Activated T-helper 1 cell treated with anti-CD3 and anti-CD28 coated beads, Interleukin-12 subunit alpha, Interleukin-12 subunit beta, Interleukin-2, Interleukin-4 antibody, amounts not matched to agents 30 ng/mL and 10 ng/mL and 1 ng/mL, durations not matched to agents 14 hours and 24 hours and 36 hours (primary cell): ENCODE data around the gene SHISA8. TPM values are rescaled to one million over a fixed set of nuclear protein-coding genes. Genes with fewer than 3 reads are reported as not detected.
A peak's percentile ranks its signal among the peaks of the same experiment; 100 is the strongest.

Source experiments
- DNase-seq: peaks from one replicate; pipeline ENCODE4 v3.0.0; 2021; ENCODE audit warnings: low spot score
- H3K27ac Mint-ChIP-seq: one replicate; pipeline ENCODE4 v1.8.0; 2021; ENCODE audit warnings: mild to moderate bottlenecking, mixed read lengths
- H3K27me3 Mint-ChIP-seq: one replicate; pipeline ENCODE4 v1.8.0; 2022; ENCODE audit warnings: mild to moderate bottlenecking, moderate library complexity, mixed read lengths; ENCODE audit not compliant: insufficient read depth
- H3K36me3 Mint-ChIP-seq: one replicate; pipeline ENCODE4 v1.8.0; 2021; ENCODE audit warnings: low read depth, mixed read lengths
- H3K4me1 Mint-ChIP-seq: one replicate; pipeline ENCODE4 v1.8.0; 2021; ENCODE audit warnings: low read depth, mixed read lengths
- H3K4me3 Mint-ChIP-seq: one replicate; pipeline ENCODE4 v1.8.0; 2021; ENCODE audit warnings: mild to moderate bottlenecking, moderate library complexity, mixed read lengths
- H3K9me3 Mint-ChIP-seq: one replicate; pipeline ENCODE4 v1.8.0; 2021; ENCODE audit warnings: mixed read lengths
- intact Hi-C: fragments of 100-400 bp; cut with micrococcal nuclease; formaldehyde crosslinking; loops from one replicate; pipeline ENCODE4 v1.15.1; 2024
- total RNA-seq: library from RNA; stranded (reverse); gene quantifications from 2 replicates; pipeline ENCODE4 v1.2.3, GENCODE V29; 2022

The SHISA8 gene
- total RNA-seq, 1 donor from 2014 or later: 5.8 TPM

GRCh38 chr22:41907436-41908401 lies 7.2 kb downstream of the SHISA8 start:
- H3K36me3 Mint-ChIP-seq: peaks cover 23% of the 10 kb centered on the region
- no peaks in the 10 kb centered on the region for H3K9me3 Mint-ChIP-seq
- no peak overlapping the region for H3K4me3 Mint-ChIP-seq
- peaks cover 30% of the 10 kb centered on the region for H3K4me1 Mint-ChIP-seq
- no peak for DNase-seq
- H3K27me3 Mint-ChIP-seq: peaks cover 24% of the 10 kb centered on the region
- intact Hi-C loops: no loop called here
- H3K27ac Mint-ChIP-seq: peak overlapping the region; percentile 23

DNA sequence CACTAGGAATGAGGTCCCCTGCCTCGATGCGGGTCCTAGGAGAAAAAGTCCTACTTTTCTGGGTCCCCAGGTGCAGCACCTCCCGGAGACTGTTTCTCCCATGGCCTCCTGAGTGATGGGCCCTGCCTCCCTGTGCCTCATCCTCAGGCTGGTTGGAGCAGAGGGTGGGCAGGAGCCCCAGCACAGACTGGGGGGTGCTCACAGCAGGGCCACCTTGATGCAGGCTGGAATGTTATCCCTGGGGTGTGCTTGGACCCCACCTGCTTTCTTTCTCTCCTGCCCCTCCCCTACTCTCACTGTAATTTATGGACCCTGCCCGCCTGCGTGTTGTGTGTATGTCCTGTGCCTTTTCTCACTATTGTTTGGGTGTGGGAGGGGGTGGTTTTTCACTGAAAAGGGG lies 8.1 kb downstream of the SHISA8 start:
- Mint-ChIP-seq H3K9me3 (no peaks in the 10 kb centered on the region), H3K4me3 (no peak overlapping the region), H3K4me1 (peaks cover 26% of the 10 kb centered on the region), H3K36me3 (peaks cover 26% of the 10 kb centered on the region), H3K27me3 (peaks cover 15% of the 10 kb centered on the region), H3K27ac (no peak overlapping the region)
- DNase-seq: no peak
- intact Hi-C loops: no loop called here

DNA sequence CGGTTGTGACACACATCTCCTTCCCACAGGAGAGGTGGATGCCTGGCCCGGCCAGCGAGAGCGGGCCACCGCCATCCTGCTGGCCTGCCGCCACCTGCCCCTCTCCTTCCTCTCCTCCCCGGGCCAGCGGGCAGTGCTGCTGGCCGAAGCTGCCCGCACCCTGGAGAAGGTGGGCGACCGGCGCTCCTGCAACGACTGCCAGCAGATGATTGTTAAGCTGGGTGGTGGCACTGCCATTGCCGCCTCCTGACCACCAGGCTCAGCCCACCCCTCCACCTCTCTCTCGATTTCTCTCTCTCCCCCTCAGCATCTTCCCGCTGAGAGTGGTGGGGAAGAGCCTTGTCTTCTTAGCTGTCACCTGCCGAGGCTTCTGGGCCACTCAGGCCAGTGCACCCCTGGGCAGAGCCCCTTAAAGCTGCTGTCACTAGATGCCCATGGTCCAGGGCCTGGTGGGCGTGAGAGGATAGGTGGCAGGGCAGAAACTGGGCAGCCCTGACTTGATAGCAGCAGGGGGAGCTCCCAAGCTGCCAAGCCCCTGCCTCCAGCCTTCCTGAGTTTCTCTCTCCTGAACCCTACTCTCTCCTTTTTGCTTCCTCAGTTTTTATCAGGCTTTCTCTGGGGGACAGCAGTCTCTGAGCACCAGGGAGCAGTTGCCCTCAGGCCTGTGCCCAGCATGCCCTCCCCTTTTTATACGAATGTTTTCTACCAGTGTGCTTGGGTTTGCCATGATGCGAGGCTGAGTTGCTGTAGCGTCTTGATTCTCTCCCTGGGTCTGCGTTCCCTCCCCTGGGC lies 9.3 kb downstream of the SHISA8 start:
- peaks cover 33% of the 10 kb centered on the region for H3K36me3 Mint-ChIP-seq
- no peak overlapping the region for H3K4me3 Mint-ChIP-seq
- peaks cover 9% of the 10 kb centered on the region for H3K27me3 Mint-ChIP-seq
- intact Hi-C loops: no loop called here
- H3K4me1 Mint-ChIP-seq: peaks cover 26% of the 10 kb centered on the region
- H3K27ac Mint-ChIP-seq: no peak overlapping the region
- H3K9me3 Mint-ChIP-seq: no peaks in the 10 kb centered on the region
- no peak for DNase-seq

- DNase-seq: no peak
- H3K27me3 Mint-ChIP-seq: peaks cover 9% of the 10 kb centered on the region
- H3K36me3 Mint-ChIP-seq: peaks cover 37% of the 10 kb centered on the region
- H3K27ac Mint-ChIP-seq: no peak overlapping the region
- intact Hi-C loops: no loop called here
- no peak overlapping the region for H3K4me3 Mint-ChIP-seq
- no peaks in the 10 kb centered on the region for H3K9me3 Mint-ChIP-seq
- H3K4me1 Mint-ChIP-seq: peaks cover 26% of the 10 kb centered on the region
Measured at GRCh38 chr22:41904450-41905410, 10.1 kb downstream of the SHISA8 start.

DNA sequence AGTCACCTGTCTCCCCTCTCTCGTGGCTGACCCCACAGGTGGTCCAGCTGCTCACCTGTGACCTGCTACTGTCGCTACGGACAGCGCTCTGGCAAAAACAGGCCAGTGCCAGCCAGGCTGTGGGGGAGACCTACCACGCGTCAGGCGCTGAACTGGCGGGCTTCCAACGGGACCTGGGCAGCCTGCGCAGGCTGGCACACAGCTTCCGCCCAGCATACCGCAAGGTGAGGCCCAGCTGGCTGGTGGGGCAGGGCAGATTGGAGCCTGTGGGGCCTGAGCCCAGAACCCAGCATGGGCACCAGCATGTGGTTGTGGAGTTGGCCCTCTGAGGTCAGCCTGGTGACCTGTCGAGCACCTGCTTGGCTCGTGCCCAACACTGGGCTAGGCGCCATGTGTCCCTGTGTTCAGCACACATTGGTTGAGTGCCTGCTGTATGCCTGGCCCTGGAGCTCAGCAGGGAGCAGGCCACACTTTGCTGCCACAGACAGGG lies 11.9 kb downstream of the SHISA8 start:
- no peaks in the 10 kb centered on the region for H3K9me3 Mint-ChIP-seq

DNA sequence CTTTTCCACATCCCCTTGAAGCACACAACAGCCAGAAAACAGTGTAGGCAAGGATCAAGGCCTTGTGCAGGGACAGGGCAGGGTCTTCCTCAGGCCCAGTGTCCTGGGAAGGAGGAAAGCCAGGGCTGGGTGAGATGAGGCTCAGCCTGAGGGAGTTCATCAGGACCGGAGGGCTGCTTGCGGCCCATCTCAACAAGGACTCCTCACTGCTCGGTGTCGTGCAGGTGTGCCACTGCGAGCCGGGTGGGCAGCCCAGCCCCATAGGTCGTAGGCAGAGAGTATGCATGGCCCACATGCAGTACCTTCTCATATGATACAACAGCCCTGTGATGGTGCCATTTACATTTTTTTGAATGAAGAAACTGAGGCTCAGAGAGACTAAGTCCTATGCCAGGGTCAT lies 12.9 kb downstream of the SHISA8 start:
- Mint-ChIP-seq H3K4me1 (peaks cover 7% of the 10 kb centered on the region), H3K4me3 (no peak overlapping the region), H3K36me3 (peaks cover 47% of the 10 kb centered on the region), H3K27ac (no peak overlapping the region), H3K9me3 (no peaks in the 10 kb centered on the region), H3K27me3 (no peaks in the 10 kb centered on the region)
- DNase-seq: no peak
- intact Hi-C loops: no loop called here

More for the DNA sequence above, 11.9 kb downstream of the SHISA8 start:
- H3K27ac Mint-ChIP-seq: no peak overlapping the region
- H3K36me3 Mint-ChIP-seq: peaks cover 41% of the 10 kb centered on the region
- H3K4me3 Mint-ChIP-seq: no peak overlapping the region
- no peaks in the 10 kb centered on the region for H3K27me3 Mint-ChIP-seq
- peaks cover 11% of the 10 kb centered on the region for H3K4me1 Mint-ChIP-seq
- intact Hi-C loops: no loop called here
- DNase-seq: no peak

DNA sequence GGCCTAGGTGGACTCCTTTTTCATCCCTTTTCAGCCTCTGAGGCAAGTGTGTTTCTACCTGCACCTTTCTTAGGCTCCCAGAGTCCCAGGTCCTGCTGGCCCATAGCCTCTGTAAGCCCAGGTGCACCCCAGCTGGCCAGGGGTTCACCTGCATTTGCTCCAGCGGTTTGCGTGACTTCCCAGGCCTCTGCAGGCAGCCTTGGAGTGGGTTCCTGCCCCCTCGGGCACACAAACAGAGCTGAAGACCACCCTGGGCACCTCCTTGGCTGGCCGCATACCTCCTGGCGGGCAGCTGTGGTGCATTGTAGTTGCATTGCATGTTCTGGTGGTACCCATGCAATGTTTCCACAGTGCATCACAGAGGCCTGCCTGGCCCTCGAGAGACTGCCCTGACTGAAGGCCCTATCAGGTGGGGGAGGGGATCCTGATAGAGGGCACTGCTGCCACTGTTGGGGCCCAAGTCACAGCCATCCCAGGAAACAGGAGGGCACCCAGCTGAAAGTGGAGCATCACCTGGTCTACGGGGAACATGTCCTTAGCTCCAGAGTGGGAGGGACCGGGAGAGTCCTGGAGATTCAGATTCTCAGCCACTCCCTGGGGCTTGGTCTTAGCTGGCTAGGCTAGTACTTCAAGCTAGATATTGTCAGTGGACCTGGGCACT lies 14.1 kb downstream of the SHISA8 start:
- H3K36me3 Mint-ChIP-seq: peaks cover 49% of the 10 kb centered on the region
- no peak overlapping the region for H3K27ac Mint-ChIP-seq
- no peaks in the 10 kb centered on the region for H3K9me3 Mint-ChIP-seq
- H3K4me3 Mint-ChIP-seq: no peak overlapping the region
- H3K4me1 Mint-ChIP-seq: peaks cover 13% of the 10 kb centered on the region
- DNase-seq: no peak
- no peaks in the 10 kb centered on the region for H3K27me3 Mint-ChIP-seq
- intact Hi-C loops: no loop called here

DNA sequence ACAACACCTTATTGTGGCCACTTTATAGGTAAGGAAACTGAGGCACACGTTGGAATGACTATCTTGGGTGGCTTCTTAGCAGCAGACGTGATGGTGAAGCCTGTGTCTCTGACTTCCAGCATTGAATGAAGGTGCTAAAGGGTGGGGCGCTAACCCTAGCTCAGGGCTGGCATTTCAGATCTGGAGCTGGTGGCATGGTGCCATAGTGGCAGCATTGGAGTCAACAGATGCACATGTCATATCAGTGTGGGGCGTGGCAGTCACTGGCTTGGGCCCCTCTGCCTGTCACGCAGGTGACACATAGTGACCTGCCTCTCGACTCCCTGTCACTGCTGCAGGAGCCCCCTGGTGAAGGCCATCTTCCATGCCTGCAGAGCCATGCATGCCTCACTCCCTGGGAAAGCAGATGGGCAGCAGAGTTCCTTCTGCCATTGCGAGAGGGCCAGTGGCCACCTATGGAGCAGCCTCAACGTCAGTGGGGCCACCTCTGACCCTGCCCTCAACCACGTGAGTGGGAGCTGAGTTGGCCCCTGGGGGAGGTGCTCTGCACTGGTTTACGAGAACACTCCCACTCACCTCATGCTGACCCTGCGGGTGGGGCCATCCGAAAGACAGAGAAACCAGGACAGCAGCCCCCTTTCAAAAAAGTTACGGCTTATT lies 14.8 kb downstream of the SHISA8 start:
- Mint-ChIP-seq H3K4me3 (no peak overlapping the region), H3K27me3 (no peaks in the 10 kb centered on the region), H3K9me3 (no peaks in the 10 kb centered on the region), H3K4me1 (peaks cover 13% of the 10 kb centered on the region), H3K36me3 (peaks cover 44% of the 10 kb centered on the region), H3K27ac (no peak overlapping the region)
- intact Hi-C loops: no loop called here
- no peak for DNase-seq

GRCh38 chr22:41899110-41899509 lies 15.8 kb downstream of the SHISA8 start:
- Mint-ChIP-seq H3K27me3 (no peaks in the 10 kb centered on the region), H3K36me3 (peaks cover 48% of the 10 kb centered on the region)
- intact Hi-C loops: no loop called here

GRCh38 chr22:41898645-41899044 lies 16.2 kb downstream of the SHISA8 start:
- H3K27me3 Mint-ChIP-seq: no peaks in the 10 kb centered on the region
- H3K9me3 Mint-ChIP-seq: no peaks in the 10 kb centered on the region
- H3K4me3 Mint-ChIP-seq: no peak overlapping the region
- peaks cover 13% of the 10 kb centered on the region for H3K4me1 Mint-ChIP-seq
- intact Hi-C loops: no loop called here
- H3K27ac Mint-ChIP-seq: no peak overlapping the region
- H3K36me3 Mint-ChIP-seq: peaks cover 47% of the 10 kb centered on the region
- no peak for DNase-seq

More at GRCh38 chr22:41899110-41899509, 15.8 kb downstream of the SHISA8 start:
- H3K27ac Mint-ChIP-seq: no peak overlapping the region
- no peaks in the 10 kb centered on the region for H3K9me3 Mint-ChIP-seq
- no peak overlapping the region for H3K4me3 Mint-ChIP-seq
- no peak for DNase-seq
- peaks cover 13% of the 10 kb centered on the region for H3K4me1 Mint-ChIP-seq

DNA sequence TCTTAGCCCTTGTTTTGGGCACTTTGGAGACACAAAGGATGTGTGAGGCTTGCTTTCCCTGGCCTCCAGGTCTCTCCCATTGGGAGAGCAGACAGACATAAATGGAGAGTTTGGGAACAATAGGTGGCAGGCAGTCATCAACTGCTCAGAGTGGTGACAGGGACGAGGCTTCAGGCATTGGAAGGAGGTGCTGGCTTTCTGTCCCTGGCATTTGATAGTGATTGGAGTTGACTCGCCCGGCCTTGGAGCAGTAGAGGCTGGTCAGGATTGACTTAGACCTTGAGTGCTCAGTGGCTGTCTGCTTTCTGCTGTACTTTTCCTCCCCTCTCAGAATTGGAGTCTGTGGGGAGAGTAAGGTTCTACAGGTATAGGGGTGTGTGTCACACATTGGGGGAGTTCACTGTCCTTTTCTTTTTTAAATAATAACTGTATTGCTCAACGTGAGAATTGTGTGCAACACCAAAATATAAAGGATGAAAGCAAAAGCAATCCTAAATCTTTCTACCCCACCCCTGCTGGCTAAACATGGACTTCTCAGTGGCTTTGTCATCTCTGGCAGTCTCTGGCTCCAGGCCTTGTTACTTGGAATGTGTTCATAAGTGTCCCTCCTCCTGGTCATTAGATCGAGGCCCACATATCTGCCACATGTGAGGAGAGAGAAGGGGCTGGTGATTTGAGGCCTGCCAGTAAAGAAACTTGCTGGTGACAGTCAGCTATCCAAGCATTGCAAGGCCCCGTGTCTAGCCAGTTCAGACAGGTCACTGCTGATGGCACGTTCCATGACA lies 21.1 kb downstream of the SHISA8 start:
- intact Hi-C loops: no loop called here
- no peaks in the 10 kb centered on the region for H3K27me3 Mint-ChIP-seq
- H3K36me3 Mint-ChIP-seq: peaks cover 45% of the 10 kb centered on the region

More for the DNA sequence above, 21.1 kb downstream of the SHISA8 start:
- no peak overlapping the region for H3K4me3 Mint-ChIP-seq
- no peak overlapping the region for H3K27ac Mint-ChIP-seq
- H3K9me3 Mint-ChIP-seq: no peaks in the 10 kb centered on the region
- peaks cover 13% of the 10 kb centered on the region for H3K4me1 Mint-ChIP-seq
- no peak for DNase-seq
